Esophagus muscularis mucosa (tissue), 4 donors: ENCODE data around the gene DNAH17. TPM values are rescaled to one million over a fixed set of nuclear protein-coding genes. Genes with fewer than 3 reads are reported as not detected.

ENCODE experiments used
- DNase-seq: peaks from one replicate; pipeline ENCODE4 v3.0.0-alpha.2; 2017; ENCODE audit errors: extremely low spot score
- H3K27ac ChIP-seq, 4 donors: fragments of 200-600 bp; sonication (generic); replicated peaks in 1 of 4; 1 replicate in 3 of 4; 2 replicates in 1 of 4; pipeline ENCODE4 v1.5.1; 2016 to 2019; ENCODE audit warnings: mild to moderate bottlenecking in 1 of 4
- H3K27me3 ChIP-seq, 4 donors: fragments of 200-600 bp; sonication (generic); one replicate each; pipeline versions ENCODE4 v1.5.1 to v1.6.0; 2016 to 2019
- H3K36me3 ChIP-seq, 4 donors: fragments of 200-600 bp; sonication (generic); one replicate each; pipeline ENCODE4 v1.5.1; 2016 to 2019
- H3K4me1 ChIP-seq, 4 donors: fragments of 200-600 bp; sonication (generic); one replicate each; pipeline ENCODE4 v1.5.1; 2016 to 2019
- H3K4me3 ChIP-seq, 4 donors: fragments of 200-600 bp; sonication (generic); 1 replicate in 2 of 4; 2 replicates in 2 of 4; pipeline ENCODE4 v1.5.1; 2016 to 2019; ENCODE audit warnings: mild to moderate bottlenecking in 4 of 4, moderate library complexity in 1 of 4
- H3K9me3 ChIP-seq, 4 donors: fragments of 200-600 bp; sonication (generic); 1 replicate in 3 of 4; 2 replicates in 1 of 4; pipeline ENCODE4 v1.5.1; 2016 to 2019
- EP300 ChIP-seq: sonication (generic); formaldehyde crosslinking; IDR thresholded peaks from one replicate; pipeline ENCODE4 v1.6.1; 2017; ENCODE audit warnings: antibody characterized with exemption
- POLR2A ChIP-seq: fragments of 450-650 bp; IDR thresholded peaks from one replicate; pipeline ENCODE4 v1.6.1; 2017; ENCODE audit warnings: antibody characterized with exemption, moderate library complexity, mild to moderate bottlenecking, low read depth
- POLR2AphosphoS5 ChIP-seq, 2 donors: sonication (generic); formaldehyde crosslinking; IDR thresholded peaks; one replicate each; pipeline ENCODE4 v1.6.1; 2017; ENCODE audit warnings: antibody characterized with exemption in 2 of 2
- WGBS: methylation state at CpG from one replicate; pipeline ENCODE4 v1.1.5; 2018; 5-methylcytosine and 5-hydroxymethylcytosine counted together
- intact Hi-C: fragments of 100-400 bp; cut with DNase I; formaldehyde crosslinking; loops from one replicate; pipeline ENCODE4 v1.15.1; 2023
- total RNA-seq, 4 donors: library from RNA; depleted of rRNA; stranded (reverse); fragments of >200 nt; gene quantifications; one replicate each; pipeline versions ENCODE4 v1.1.0 to v1.2.1, GENCODE V29; 2016
- TF ChIP-seq, protein P1 (sequence below), 3 experiments: fragments of 200-600 bp in 2 of 3; fragments of 450-650 bp in 1 of 3; sonication (generic) in 2 of 3; IDR thresholded peaks; one replicate each; pipeline ENCODE4 v1.5.1; 2017 to 2019; ENCODE audit warnings: antibody characterized with exemption in 3 of 3, mild to moderate bottlenecking in 2 of 3, moderate library complexity in 1 of 3

Gene DNAH17
- total RNA-seq, 4 donors from 2014 or later, result not detected

DNA sequence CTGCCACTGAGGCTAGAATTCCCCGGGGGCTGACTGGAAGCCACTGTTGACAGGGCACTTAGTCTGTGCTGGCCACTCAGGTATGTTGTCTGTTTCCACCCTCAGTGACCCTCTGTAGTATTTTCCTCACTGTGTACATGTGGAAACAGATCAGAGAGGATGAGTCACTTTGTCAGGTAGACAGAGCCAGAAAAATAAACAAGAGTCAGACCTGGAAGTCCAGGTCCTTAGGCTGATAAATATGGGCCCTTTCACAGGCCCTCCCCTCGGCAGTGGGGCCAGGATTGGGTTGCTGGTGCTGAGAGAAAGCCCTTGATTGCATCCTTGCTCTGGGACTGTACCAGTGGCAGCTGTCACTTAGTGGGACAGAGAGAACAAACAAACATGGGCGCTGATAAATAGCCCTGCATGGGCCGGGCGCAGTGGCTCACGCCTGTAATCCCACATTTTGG is 177.5 kb downstream of the DNAH17 start:
- Histone ChIP-seq H3K4me1 (peaks cover 22 to 36% (median 35%) of the 10 kb centered on the region in 4 donors), H3K27ac (no peak overlapping the region), H3K36me3 (peaks cover 67 to 100% (median 82%) of the 10 kb centered on the region in 4 donors), H3K4me3 (no peak overlapping the region), H3K9me3 (no peaks in the 10 kb centered on the region), H3K27me3 (no peaks in the 10 kb centered on the region)
- 79% methylated on average over 6 of the region's 6 CpGs for WGBS
- TF ChIP-seq EP300 (no peak), POLR2A (no peak), POLR2AphosphoS5 (IDR thresholded peaks at IDR 0.05) (no peak)
- TF ChIP-seq, protein P1, sequence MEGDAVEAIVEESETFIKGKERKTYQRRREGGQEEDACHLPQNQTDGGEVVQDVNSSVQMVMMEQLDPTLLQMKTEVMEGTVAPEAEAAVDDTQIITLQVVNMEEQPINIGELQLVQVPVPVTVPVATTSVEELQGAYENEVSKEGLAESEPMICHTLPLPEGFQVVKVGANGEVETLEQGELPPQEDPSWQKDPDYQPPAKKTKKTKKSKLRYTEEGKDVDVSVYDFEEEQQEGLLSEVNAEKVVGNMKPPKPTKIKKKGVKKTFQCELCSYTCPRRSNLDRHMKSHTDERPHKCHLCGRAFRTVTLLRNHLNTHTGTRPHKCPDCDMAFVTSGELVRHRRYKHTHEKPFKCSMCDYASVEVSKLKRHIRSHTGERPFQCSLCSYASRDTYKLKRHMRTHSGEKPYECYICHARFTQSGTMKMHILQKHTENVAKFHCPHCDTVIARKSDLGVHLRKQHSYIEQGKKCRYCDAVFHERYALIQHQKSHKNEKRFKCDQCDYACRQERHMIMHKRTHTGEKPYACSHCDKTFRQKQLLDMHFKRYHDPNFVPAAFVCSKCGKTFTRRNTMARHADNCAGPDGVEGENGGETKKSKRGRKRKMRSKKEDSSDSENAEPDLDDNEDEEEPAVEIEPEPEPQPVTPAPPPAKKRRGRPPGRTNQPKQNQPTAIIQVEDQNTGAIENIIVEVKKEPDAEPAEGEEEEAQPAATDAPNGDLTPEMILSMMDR (IDR thresholded peaks at IDR 0.05), result no peak
- intact Hi-C loops, result no loop called here
- no peak for DNase-seq

DNA sequence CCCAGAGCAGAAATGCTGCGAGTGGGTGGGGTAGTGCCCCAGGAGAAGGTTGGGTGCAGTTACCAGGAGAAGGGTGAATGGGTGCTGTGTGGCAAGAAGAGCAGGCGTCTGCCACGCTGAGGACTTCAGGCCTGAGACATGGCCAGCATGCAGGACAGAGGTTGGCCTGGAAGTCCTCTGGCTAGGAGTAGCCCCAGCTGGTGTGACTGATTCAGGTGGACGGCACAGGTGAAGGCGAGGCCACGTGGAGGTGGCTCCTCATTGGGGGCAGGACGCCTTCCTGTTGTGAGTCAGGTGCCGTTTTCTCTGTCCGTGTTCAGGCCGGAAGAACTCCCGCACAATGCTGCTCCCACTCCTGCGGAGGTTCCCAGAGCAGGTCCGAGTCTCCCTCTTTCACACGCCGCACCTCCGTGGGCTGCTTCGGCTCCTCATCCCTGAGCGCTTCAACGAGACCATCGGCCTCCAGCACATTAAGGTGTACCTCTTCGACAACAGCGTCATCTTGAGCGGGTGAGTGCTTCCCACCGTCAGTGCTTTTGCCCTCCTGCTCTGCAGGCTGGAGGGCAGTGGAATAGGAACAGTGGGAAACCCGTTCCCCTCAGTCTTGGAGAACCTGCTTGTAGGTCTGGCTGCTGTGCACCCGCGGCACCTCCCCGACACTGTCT is 178.0 kb downstream of the DNAH17 start:
- DNase-seq, result no peak
- Histone ChIP-seq H3K27me3 (no peaks in the 10 kb centered on the region), H3K27ac (no peak overlapping the region), H3K4me3 (no peak overlapping the region), H3K9me3 (no peaks in the 10 kb centered on the region), H3K36me3 (peaks cover 62 to 100% (median 82%) of the 10 kb centered on the region in 4 donors), H3K4me1 (peaks cover 22 to 42% (median 39%) of the 10 kb centered on the region in 4 donors)
- TF ChIP-seq, protein P1 (IDR thresholded peaks at IDR 0.05), result no peak
- TF ChIP-seq POLR2AphosphoS5 (IDR thresholded peaks at IDR 0.05) (no peak), EP300 (no peak), POLR2A (no peak)
- intact Hi-C loops, result no loop called here
- 83% methylated on average over 23 of the region's 28 CpGs for WGBS

DNA sequence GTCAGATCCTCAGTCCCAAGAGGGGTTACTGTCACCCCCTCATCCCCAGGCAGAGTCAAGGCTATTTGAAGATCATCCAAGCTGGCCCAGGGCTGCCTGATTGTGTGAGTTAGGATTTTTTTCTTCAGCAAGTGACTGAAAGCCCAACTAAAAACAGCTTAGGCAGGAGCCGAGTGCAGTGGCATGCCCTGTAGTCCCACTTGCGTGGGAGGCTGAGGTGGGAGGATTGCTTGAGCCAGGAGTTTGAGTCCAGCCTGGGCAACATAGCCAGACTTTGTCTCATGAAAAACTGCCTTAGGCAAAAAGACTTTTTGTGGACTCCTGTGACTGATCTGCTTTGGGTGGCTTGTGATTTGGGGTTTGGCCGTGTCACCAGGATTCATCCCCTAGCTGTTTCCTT is 178.8 kb downstream of the DNAH17 start:
- TF ChIP-seq POLR2AphosphoS5 (IDR thresholded peaks at IDR 0.05) (no peak), EP300 (no peak), POLR2A (no peak)
- TF ChIP-seq, protein P1 (IDR thresholded peaks at IDR 0.05), result no peak
- Histone ChIP-seq H3K27me3 (no peaks in the 10 kb centered on the region), H3K27ac (peak overlapping the region in 2 of 4 donors; percentile 56 to 66), H3K9me3 (no peaks in the 10 kb centered on the region), H3K4me1 (peaks cover 22 to 43% (median 39%) of the 10 kb centered on the region in 4 donors), H3K36me3 (peaks cover 56 to 98% (median 77%) of the 10 kb centered on the region in 4 donors), H3K4me3 (no peak overlapping the region)
- WGBS, result 78% methylated on average over 3 of the region's 3 CpGs
- intact Hi-C loops, result no loop called here
- DNase-seq, result no peak

DNA sequence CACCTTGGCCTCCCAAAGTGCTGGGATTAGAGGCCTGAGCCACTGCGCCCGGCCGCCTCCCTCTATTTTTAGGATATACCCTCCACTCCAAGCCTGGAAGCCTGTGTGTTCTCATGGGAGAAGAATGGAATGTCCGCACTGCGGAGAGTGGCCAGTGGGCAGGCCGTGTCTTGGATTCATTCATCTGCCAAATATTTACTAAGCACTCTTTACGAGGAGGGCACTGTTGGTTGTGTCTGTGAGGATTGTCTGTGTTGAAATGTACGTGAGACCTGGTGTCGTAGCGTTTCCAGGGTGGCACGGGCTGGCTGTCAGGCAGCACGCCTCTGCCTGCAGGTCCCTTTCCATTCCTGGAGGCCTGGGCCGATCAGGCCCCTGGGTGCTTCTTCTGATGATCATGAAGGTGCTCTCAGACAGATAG is 179.5 kb downstream of the DNAH17 start:
- WGBS, result 52% methylated on average over 3 of the region's 13 CpGs
- peak overlapping the region; percentile 56 to 76 (median 68) for H3K27ac ChIP-seq
- no peak overlapping the region for H3K4me3 ChIP-seq
- H3K9me3 ChIP-seq, result no peaks in the 10 kb centered on the region
- no peak for DNase-seq
- peaks cover 52 to 98% (median 72%) of the 10 kb centered on the region in 4 donors for H3K36me3 ChIP-seq
- no peaks in the 10 kb centered on the region for H3K27me3 ChIP-seq
- intact Hi-C loops, result no loop called here
- TF ChIP-seq POLR2A (no peak), POLR2AphosphoS5 (IDR thresholded peaks at IDR 0.05) (peak; percentile 9 to 23), EP300 (no peak)
- H3K4me1 ChIP-seq, result peaks cover 22 to 43% (median 39%) of the 10 kb centered on the region in 4 donors

DNA sequence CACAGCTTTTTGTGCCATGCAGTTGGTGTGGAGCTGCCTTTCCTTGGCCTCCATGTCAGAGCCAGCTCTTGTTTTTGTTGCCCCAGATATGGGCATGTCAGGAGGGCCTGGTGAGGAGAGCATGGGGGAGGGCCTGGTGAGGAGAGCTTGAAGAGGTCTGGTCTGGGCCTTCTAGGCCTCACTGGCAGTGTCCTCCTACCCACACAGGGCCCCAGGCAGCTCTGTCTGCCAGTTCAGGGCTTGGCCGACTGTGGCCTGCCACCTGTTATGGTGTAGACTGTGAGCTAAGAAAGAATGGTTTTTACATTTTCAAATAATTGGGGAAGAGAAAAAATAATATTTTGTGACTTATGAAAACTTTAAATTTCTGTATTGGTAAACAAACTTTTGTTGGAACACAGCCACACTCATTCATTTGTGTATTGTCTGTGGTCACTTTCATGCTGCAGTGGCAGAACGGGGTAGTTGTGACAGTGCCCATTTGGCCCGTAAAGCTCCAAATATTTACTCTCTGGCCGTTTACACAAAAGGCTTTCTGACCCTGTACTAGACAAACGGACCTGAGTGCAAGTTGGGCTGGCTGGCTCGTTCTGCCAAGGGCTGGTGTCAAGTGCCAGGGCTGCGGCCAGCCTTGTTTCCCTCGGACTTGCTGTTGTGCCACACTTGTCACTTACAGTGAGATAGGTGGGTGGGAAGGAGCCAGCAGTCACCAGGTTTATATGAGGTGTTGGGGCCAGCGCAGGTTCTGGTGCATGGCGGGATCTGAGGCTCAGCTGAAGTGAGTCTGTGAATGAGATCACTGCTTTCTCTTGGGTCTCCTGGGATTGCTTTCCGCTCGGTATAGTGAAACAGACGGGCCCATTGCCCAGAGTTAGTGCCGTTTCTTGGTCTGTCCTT is 180.5 kb downstream of the DNAH17 start:
- Histone ChIP-seq H3K4me1 (peaks cover 31 to 50% (median 48%) of the 10 kb centered on the region in 4 donors), H3K9me3 (no peaks in the 10 kb centered on the region), H3K27me3 (no peaks in the 10 kb centered on the region), H3K4me3 (no peak overlapping the region), H3K36me3 (peaks cover 42 to 92% (median 63%) of the 10 kb centered on the region in 4 donors), H3K27ac (peak overlapping the region; percentile 56 to 76 (median 68))
- TF ChIP-seq POLR2A (no peak), POLR2AphosphoS5 (IDR thresholded peaks at IDR 0.05) (no peak), EP300 (no peak)
- WGBS, result 60% methylated on average over 14 of the region's 14 CpGs
- intact Hi-C loops, result no loop called here
- DNase-seq, result no peak
